GM12875 (cell line): ENCODE data around the gene USF2.
A peak's percentile ranks its signal among the peaks of the same experiment; 100 is the strongest.

Experiments used
- H3K4me3 ChIP-seq: one replicate; pipeline ENCODE4 v1.5.1; 2011; ENCODE audit warnings: low read depth, low read length, control low read depth
- TF ChIP-seq, protein P1 (sequence below): IDR thresholded peaks from 2 replicates; pipeline ENCODE4 v1.5.1; 2011; ENCODE audit warnings: low read depth, mild to moderate bottlenecking, control low read depth, inconsistent platforms, low read length, moderate library complexity, borderline replicate concordance; ENCODE audit not compliant: insufficient read depth

Gene USF2

GRCh38 chr19:35329323-35329722 lies 60.6 kb downstream of the USF2 start:
- H3K4me3 ChIP-seq = peak overlapping the region; percentile 98

More at GRCh38 chr19:35329323-35329722, 60.6 kb downstream of the USF2 start:
- TF ChIP-seq, protein P1, sequence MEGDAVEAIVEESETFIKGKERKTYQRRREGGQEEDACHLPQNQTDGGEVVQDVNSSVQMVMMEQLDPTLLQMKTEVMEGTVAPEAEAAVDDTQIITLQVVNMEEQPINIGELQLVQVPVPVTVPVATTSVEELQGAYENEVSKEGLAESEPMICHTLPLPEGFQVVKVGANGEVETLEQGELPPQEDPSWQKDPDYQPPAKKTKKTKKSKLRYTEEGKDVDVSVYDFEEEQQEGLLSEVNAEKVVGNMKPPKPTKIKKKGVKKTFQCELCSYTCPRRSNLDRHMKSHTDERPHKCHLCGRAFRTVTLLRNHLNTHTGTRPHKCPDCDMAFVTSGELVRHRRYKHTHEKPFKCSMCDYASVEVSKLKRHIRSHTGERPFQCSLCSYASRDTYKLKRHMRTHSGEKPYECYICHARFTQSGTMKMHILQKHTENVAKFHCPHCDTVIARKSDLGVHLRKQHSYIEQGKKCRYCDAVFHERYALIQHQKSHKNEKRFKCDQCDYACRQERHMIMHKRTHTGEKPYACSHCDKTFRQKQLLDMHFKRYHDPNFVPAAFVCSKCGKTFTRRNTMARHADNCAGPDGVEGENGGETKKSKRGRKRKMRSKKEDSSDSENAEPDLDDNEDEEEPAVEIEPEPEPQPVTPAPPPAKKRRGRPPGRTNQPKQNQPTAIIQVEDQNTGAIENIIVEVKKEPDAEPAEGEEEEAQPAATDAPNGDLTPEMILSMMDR = no peak
